ENCODE results near the gene PDAP1. TPM values are rescaled to one million over a fixed set of nuclear protein-coding genes. Genes with fewer than 3 reads are reported as not detected.

The PDAP1 gene
- total and polyA plus RNA-seq, 2 of the 4 experiments (the other 2 are of a cell fraction) = 40.3 to 193 TPM

- Histone ChIP-seq H3K79me1 (ENCODE audit: low read depth in 1 of 2, low read length in 2 of 2) (peaks cover 15 to 69% of the 10 kb centered on the region in 2 experiments), H2BK20ac (ENCODE audit: low read depth, low read length) (no peak overlapping the region), H2AK5ac (ENCODE audit: low read depth, low read length) (no peak overlapping the region), H3K4me1 (ENCODE audit: control insufficient read depth, insufficient read depth, low read length) (no peaks in the 10 kb centered on the region), H3K36me3 (ENCODE audit: control insufficient read depth, insufficient read depth, low read length) (peaks cover 90% of the 10 kb centered on the region), H2BK5ac (ENCODE audit: low read depth, low read length, poor library complexity, severe bottlenecking) (no peak overlapping the region), H4K8ac (ENCODE audit: low read depth in 2 of 2, low read length in 2 of 2) (no peak overlapping the region), H3K27ac (ENCODE audit: insufficient read depth, low read length) (no peak overlapping the region), H2BK15ac (ENCODE audit: low read depth, low read length) (no peak overlapping the region), H3K9me3 (ENCODE audit: control insufficient read depth, insufficient read depth, low read length) (no peaks in the 10 kb centered on the region), H3K4me2 (ENCODE audit: low read depth, low read length) (no peak overlapping the region), H3K27me3 (ENCODE audit: control insufficient read depth, insufficient read depth, low read length) (no peaks in the 10 kb centered on the region), H3K9me1 (ENCODE audit: insufficient read depth, low read length) (no peaks in the 10 kb centered on the region), H3K9ac (ENCODE audit: low read depth, low read length) (no peak overlapping the region), H3K18ac (ENCODE audit: low read depth, low read length) (no peak overlapping the region), H2AK9ac (replicated peaks; ENCODE audit: low read depth, low read length, poor library complexity) (no peak overlapping the region), H3K4ac (ENCODE audit: low read depth, low read length) (no peak overlapping the region), H4K5ac (ENCODE audit: low read depth, low read length) (no peak overlapping the region), H3K56ac (ENCODE audit: extremely low read depth, insufficient read depth, low read length) (no peak overlapping the region), H3K23ac (ENCODE audit: low read depth, low read length) (no peak overlapping the region), H3K4me3 (ENCODE audit: insufficient read depth, low read depth, low read length) (no peak overlapping the region), H4K91ac (ENCODE audit: insufficient read depth, low read depth, low read length) (no peak overlapping the region), H2BK120ac (ENCODE audit: low read depth, low read length) (no peak overlapping the region), H4K20me1 (ENCODE audit: insufficient read depth, low read length) (peaks cover 48% of the 10 kb centered on the region), H3K14ac (replicated peaks; ENCODE audit: low read depth, low read length) (no peak overlapping the region), H2AFZ (replicated peaks; ENCODE audit: low read length, poor library complexity) (no peak overlapping the region)
- dilution Hi-C loops (cut with HindIII; ENCODE audit: low sequenced_read_pairs, unreplicated experiment) = no loop called here
- ATAC-seq (ENCODE audit: low read depth) = no peak
- ChIA-PET CTCF (no interaction called here), POLR2A (ENCODE audit: unreplicated experiment) (no interaction called here)
- 90% methylated on average over 12 of the region's 13 CpGs; no CpG with 5 or more reads in 1 of the 2 experiments for WGBS, 2 experiments (ENCODE audit: extremely low coverage in 2 of 2, insufficient read length in 1 of 2)
- TF ChIP-seq SMC3 (IDR thresholded peaks at IDR 0.05; ENCODE audit: low read depth, low read length) (no peak), MAZ (IDR thresholded peaks at IDR 0.05; ENCODE audit: borderline replicate concordance, low read depth, low read length) (no peak), NFE2L2 (IDR thresholded peaks at IDR 0.05; ENCODE audit: low read depth, low read length) (no peak), MXI1 (IDR thresholded peaks at IDR 0.05; ENCODE audit: borderline replicate concordance, low read depth, low read length) (no peak), RAD21 (IDR thresholded peaks at IDR 0.05; ENCODE audit: low read length) (no peak), USF2 (IDR thresholded peaks at IDR 0.05; ENCODE audit: low read depth, low read length) (no peak), CTCF (conservative IDR thresholded peaks at IDR 0.05; ENCODE audit: low read depth, low read length) (no peak), FOS (IDR thresholded peaks at IDR 0.05; ENCODE audit: low read depth, low read length) (no peak), CEBPB (IDR thresholded peaks at IDR 0.05; ENCODE audit: low read depth, low read length) (no peak), MAFK (IDR thresholded peaks at IDR 0.05; ENCODE audit: low read depth, low read length) (no peak), CHD1 (IDR thresholded peaks at IDR 0.05; ENCODE audit: low read depth, low read length) (no peak)
- no peak for DNase-seq
- in situ Hi-C loops (cut with MboI; ENCODE audit: low sequenced_read_pairs) = no loop called here
- BruUV-seq (replicated peaks) = no TSS peak
- intact Hi-C loops (cut with micrococcal nuclease) = no loop called here
Measured at GRCh38 chr7:99452541-99452940, 44.1 kb upstream of the PDAP1 start.

Data from IMR-90 (cell line).